HEK293T (cell line): ENCODE data around the gene CSF2RB.

Experiments
- FOXK2 ChIP-seq: fragments of 450-650 bp; IDR thresholded peaks from 2 replicates; pipeline ENCODE4 v1.6.1; 2016; ENCODE audit warnings: mild to moderate bottlenecking
- FOXM1 ChIP-seq: fragments of 450-650 bp; IDR thresholded peaks from 2 replicates; pipeline ENCODE4 v1.6.1; 2017; ENCODE audit warnings: mild to moderate bottlenecking, borderline replicate concordance
- SP1 ChIP-seq: fragments of 450-650 bp; IDR thresholded peaks from 2 replicates; pipeline ENCODE4 v1.6.1; 2017
- SUZ12 ChIP-seq: fragments of 450-650 bp; IDR thresholded peaks from 2 replicates; pipeline ENCODE4 v1.6.1; 2016; ENCODE audit warnings: mild to moderate bottlenecking

GRCh38 chr22:36871669-36872081 lies 41.8 kb upstream of the CSF2RB start:
- TF ChIP-seq FOXM1: no peak
- no peak for TF ChIP-seq SP1
- TF ChIP-seq FOXK2: no peak
- TF ChIP-seq SUZ12: no peak
